ENCODE results near the gene NTSR1. TPM values are rescaled to one million over a fixed set of nuclear protein-coding genes. Genes with fewer than 3 reads are reported as not detected.

NTSR1 gene
- total RNA-seq, 4 donors from 2014 or later = 0.04 to 0.13 TPM; not detected in 2

GRCh38 chr20:62726716-62727583 lies 18.3 kb downstream of the NTSR1 start:
- no peak for ATAC-seq

GRCh38 chr20:62727584-62728027 lies 19.0 kb downstream of the NTSR1 start:
- Histone ChIP-seq H3K27me3 (peaks cover 22 to 29% (median 23%) of the 10 kb centered on the region in 3 donors), H3K9me3 (no peaks in the 10 kb centered on the region), H3K4me3 (no peak overlapping the region), H3K36me3 (no peaks in the 10 kb centered on the region), H3K27ac (no peak overlapping the region), H3K4me1 (no peaks in the 10 kb centered on the region)
- intact Hi-C loops (cut with DNase I; ENCODE audit: low total_unique reads) = no loop called here
- DNase-seq = no peak
- in situ Hi-C loops (cut with MboI; ENCODE audit: low sequenced_read_pairs in 4 of 4) = no loop called here
- no peak for ATAC-seq
- TF ChIP-seq POLR2A (IDR thresholded peaks at IDR 0.05) (no peak), CTCF (IDR thresholded peaks at IDR 0.05 in 4 of 5, conservative IDR thresholded peaks at IDR 0.05 in 1 of 5) (no peak)

More at GRCh38 chr20:62726716-62727583, 18.3 kb downstream of the NTSR1 start:
- Histone ChIP-seq H3K9me3 (no peaks in the 10 kb centered on the region), H3K4me3 (no peak overlapping the region), H3K4me1 (no peaks in the 10 kb centered on the region), H3K36me3 (no peaks in the 10 kb centered on the region), H3K27me3 (peaks cover 27 to 36% (median 29%) of the 10 kb centered on the region in 3 donors), H3K27ac (no peak overlapping the region)
- no peak for DNase-seq
- intact Hi-C loops (cut with DNase I; ENCODE audit: low total_unique reads) = no loop called here
- TF ChIP-seq CTCF (IDR thresholded peaks at IDR 0.05 in 4 of 5, conservative IDR thresholded peaks at IDR 0.05 in 1 of 5) = no peak
- no peak for TF ChIP-seq POLR2A (IDR thresholded peaks at IDR 0.05)
- in situ Hi-C loops (cut with MboI; ENCODE audit: low sequenced_read_pairs in 4 of 4) = no loop called here

- in situ Hi-C loops (cut with MboI; ENCODE audit: low sequenced_read_pairs in 4 of 4) = no loop called here
- no peak for TF ChIP-seq CTCF (IDR thresholded peaks at IDR 0.05 in 4 of 5, conservative IDR thresholded peaks at IDR 0.05 in 1 of 5)
- no peak for TF ChIP-seq POLR2A (IDR thresholded peaks at IDR 0.05)
- DNase-seq = no peak
- Histone ChIP-seq H3K27me3 (peaks cover 23 to 28% (median 23%) of the 10 kb centered on the region in 3 donors), H3K9me3 (no peaks in the 10 kb centered on the region), H3K4me1 (no peaks in the 10 kb centered on the region), H3K27ac (no peak overlapping the region), H3K4me3 (no peak overlapping the region), H3K36me3 (no peaks in the 10 kb centered on the region)
- ATAC-seq = no peak
- intact Hi-C loops (cut with DNase I; ENCODE audit: low total_unique reads) = no loop called here
These were observed 19.6 kb downstream of the NTSR1 start for GRCh38 chr20:62728028-62728780.

GRCh38 chr20:62728781-62729300 lies 20.2 kb downstream of the NTSR1 start:
- H3K9me3 ChIP-seq = no peaks in the 10 kb centered on the region
- no peak for ATAC-seq
- peaks cover 23 to 28% (median 23%) of the 10 kb centered on the region in 3 donors for H3K27me3 ChIP-seq
- TF ChIP-seq POLR2A (IDR thresholded peaks at IDR 0.05) (no peak), CTCF (IDR thresholded peaks at IDR 0.05 in 4 of 5, conservative IDR thresholded peaks at IDR 0.05 in 1 of 5) (no peak)
- intact Hi-C loops (cut with DNase I; ENCODE audit: low total_unique reads) = no loop called here
- in situ Hi-C loops (cut with MboI; ENCODE audit: low sequenced_read_pairs in 4 of 4) = no loop called here
- H3K36me3 ChIP-seq = no peaks in the 10 kb centered on the region
- no peak overlapping the region for H3K4me3 ChIP-seq
- H3K27ac ChIP-seq = no peak overlapping the region
- DNase-seq = no peak
- no peaks in the 10 kb centered on the region for H3K4me1 ChIP-seq
